Stimulated activated CD4-positive, alpha-beta T cell treated with anti-CD3 and anti-CD28 coated beads, TNF-alpha, amount 100 ng/mL, for 1 hour (primary cell): ENCODE data around the gene COL19A1.

Experiments
- DNase-seq, 3 donors: peaks; one replicate each; pipeline ENCODE4 v3.0.0-alpha.2; 2020; ENCODE audit warnings: low read depth in 3 of 3, low spot score in 1 of 3

COL19A1 gene

GRCh38 chr6:70051197-70052124 lies 185.1 kb downstream of the COL19A1 start:
- DNase-seq, result no peak

GRCh38 chr6:70059039-70059719 lies 192.8 kb downstream of the COL19A1 start:
- DNase-seq, result no peak

- DNase-seq, result no peak
Observed at GRCh38 chr6:70060680-70061079, 194.3 kb downstream of the COL19A1 start.

- no peak for DNase-seq
Observed at GRCh38 chr6:70061546-70061945, 195.2 kb downstream of the COL19A1 start.

GRCh38 chr6:70062010-70062409 lies 195.7 kb downstream of the COL19A1 start:
- no peak for DNase-seq

- no peak for DNase-seq
Observed at GRCh38 chr6:70072540-70073179, 206.3 kb downstream of the COL19A1 start.

GRCh38 chr6:70073637-70074036 lies 207.3 kb downstream of the COL19A1 start:
- DNase-seq, result no peak

- no peak for DNase-seq
Observed at GRCh38 chr6:70079241-70079640, 212.9 kb downstream of the COL19A1 start.

GRCh38 chr6:70080443-70081070 lies 214.2 kb downstream of the COL19A1 start:
- DNase-seq, result no peak

GRCh38 chr6:70082830-70083229 lies 216.5 kb downstream of the COL19A1 start:
- DNase-seq, result no peak

GRCh38 chr6:70086806-70087205 lies 220.4 kb downstream of the COL19A1 start:
- no peak for DNase-seq

GRCh38 chr6:70094156-70094555 lies 227.8 kb downstream of the COL19A1 start:
- no peak for DNase-seq

- no peak for DNase-seq
Observed at GRCh38 chr6:70099732-70100131, 233.4 kb downstream of the COL19A1 start.

- DNase-seq, result no peak
Observed at GRCh38 chr6:70103798-70104197, 237.4 kb downstream of the COL19A1 start.

GRCh38 chr6:70107852-70108629 lies 241.7 kb downstream of the COL19A1 start:
- DNase-seq, result no peak

- no peak for DNase-seq
Observed at GRCh38 chr6:70110126-70111022, 244.0 kb downstream of the COL19A1 start.

- no peak for DNase-seq
Observed at GRCh38 chr6:70111737-70112136, 245.4 kb downstream of the COL19A1 start.

- DNase-seq, result no peak
Observed at GRCh38 chr6:70112716-70113115, 246.4 kb downstream of the COL19A1 start.

GRCh38 chr6:70113171-70113570 lies 246.8 kb downstream of the COL19A1 start:
- DNase-seq, result no peak

GRCh38 chr6:70118670-70119069 lies 252.3 kb downstream of the COL19A1 start:
- DNase-seq, result no peak
